ENCODE results near the gene RIOX2. TPM values are rescaled to one million over a fixed set of nuclear protein-coding genes. Genes with fewer than 3 reads are reported as not detected.

The RIOX2 gene
- total RNA-seq, 1 donor from 2014 or later: 21.3 TPM

DNA sequence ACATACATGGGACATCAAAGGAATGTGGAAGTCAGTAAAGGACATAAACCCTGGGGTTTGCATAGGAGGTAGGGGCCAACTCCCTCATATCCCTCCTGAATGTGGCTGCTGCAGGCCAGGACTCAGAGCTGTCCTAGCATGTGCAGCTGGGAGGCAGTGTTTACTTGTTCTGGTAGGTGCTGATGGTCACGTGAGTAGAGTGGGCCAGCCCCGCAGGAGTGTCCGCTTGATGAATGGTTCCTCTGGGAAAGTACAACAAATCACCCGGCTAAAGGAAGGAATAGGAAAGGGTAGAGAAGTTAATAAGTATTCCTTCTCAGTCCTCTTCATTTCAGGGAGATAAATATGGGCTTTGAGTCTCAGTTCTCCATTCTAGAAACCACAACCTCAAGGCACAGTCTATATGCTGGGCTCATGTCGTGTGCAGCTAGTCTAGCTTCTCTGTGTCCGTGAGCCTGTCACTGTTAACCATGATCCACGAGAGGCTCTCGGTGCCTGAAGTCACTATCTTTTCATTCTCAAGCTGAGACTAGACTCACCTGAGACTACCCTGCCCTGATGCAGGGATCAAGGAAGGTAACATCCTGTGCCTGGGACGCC lies 17.9 kb downstream of the RIOX2 start:
- DNase-seq (ENCODE audit: low spot score in 2 of 2): no peak
- TF ChIP-seq, protein P1, sequence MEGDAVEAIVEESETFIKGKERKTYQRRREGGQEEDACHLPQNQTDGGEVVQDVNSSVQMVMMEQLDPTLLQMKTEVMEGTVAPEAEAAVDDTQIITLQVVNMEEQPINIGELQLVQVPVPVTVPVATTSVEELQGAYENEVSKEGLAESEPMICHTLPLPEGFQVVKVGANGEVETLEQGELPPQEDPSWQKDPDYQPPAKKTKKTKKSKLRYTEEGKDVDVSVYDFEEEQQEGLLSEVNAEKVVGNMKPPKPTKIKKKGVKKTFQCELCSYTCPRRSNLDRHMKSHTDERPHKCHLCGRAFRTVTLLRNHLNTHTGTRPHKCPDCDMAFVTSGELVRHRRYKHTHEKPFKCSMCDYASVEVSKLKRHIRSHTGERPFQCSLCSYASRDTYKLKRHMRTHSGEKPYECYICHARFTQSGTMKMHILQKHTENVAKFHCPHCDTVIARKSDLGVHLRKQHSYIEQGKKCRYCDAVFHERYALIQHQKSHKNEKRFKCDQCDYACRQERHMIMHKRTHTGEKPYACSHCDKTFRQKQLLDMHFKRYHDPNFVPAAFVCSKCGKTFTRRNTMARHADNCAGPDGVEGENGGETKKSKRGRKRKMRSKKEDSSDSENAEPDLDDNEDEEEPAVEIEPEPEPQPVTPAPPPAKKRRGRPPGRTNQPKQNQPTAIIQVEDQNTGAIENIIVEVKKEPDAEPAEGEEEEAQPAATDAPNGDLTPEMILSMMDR (IDR thresholded peaks at IDR 0.05): no peak
- no peaks in the 10 kb centered on the region for H3K4me1 ChIP-seq
- no peaks in the 10 kb centered on the region for H3K9me3 ChIP-seq
- peaks cover 27 to 50% of the 10 kb centered on the region in 2 donors for H3K36me3 ChIP-seq
- H3K27me3 ChIP-seq: no peaks in the 10 kb centered on the region
- intact Hi-C loops (cut with DNase I): no loop called here
- H3K4me3 ChIP-seq: no peak overlapping the region
- no peak overlapping the region for H3K27ac ChIP-seq

DNA sequence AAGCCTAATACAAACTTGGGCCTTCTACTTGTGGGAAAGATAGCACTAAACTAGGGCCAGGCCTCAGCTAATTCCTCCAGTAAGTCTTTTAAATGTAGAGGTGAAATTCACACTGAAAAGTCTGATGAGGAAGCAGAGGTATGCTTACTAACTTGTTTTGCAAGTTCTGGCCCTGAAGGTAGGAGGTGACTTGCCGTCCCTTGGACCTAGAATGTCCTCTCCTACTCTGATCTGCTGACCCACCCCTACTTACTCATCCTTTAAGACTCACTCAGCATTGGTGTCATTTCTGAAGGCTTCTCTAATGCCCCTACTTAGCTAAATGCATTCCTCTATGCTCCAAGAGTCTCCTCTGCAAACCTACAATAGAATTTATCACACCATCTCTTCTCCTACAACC lies 19.4 kb downstream of the RIOX2 start:
- intact Hi-C loops (cut with DNase I): no loop called here
- DNase-seq (ENCODE audit: low spot score in 2 of 2): no peak
- no peak overlapping the region for H3K4me3 ChIP-seq
- no peak overlapping the region for H3K27ac ChIP-seq
- no peaks in the 10 kb centered on the region for H3K9me3 ChIP-seq
- TF ChIP-seq, protein P1 (IDR thresholded peaks at IDR 0.05): no peak
- peaks cover 28 to 62% of the 10 kb centered on the region in 2 donors for H3K36me3 ChIP-seq
- no peaks in the 10 kb centered on the region for H3K27me3 ChIP-seq
- H3K4me1 ChIP-seq: no peaks in the 10 kb centered on the region

DNA sequence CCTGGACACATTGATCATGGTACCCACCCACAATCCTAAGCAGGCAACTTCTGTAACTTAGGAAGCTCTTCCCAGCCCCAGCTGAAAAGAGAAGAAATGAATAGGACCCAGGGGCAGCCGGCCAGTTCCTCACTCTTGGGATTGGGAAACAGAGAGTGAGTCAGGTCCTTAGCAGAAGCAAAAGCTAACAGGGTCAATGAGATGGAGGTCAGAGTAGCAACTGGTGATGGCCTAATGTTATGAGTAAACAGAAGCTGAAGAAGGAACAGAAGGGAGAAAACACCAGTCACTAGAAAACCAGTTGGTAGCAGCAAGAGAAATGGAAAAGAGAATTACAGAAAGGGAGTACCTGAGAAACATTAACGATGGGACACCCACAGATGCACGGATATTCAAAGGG lies 20.0 kb downstream of the RIOX2 start:
- TF ChIP-seq, protein P1 (IDR thresholded peaks at IDR 0.05): no peak
- H3K9me3 ChIP-seq: no peaks in the 10 kb centered on the region
- H3K27ac ChIP-seq: no peak overlapping the region
- H3K4me1 ChIP-seq: no peaks in the 10 kb centered on the region
- intact Hi-C loops (cut with DNase I): no loop called here
- peak in 1 of 2 donors; percentile 69 for DNase-seq (ENCODE audit: low spot score in 2 of 2)
- peaks cover 28 to 60% of the 10 kb centered on the region in 2 donors for H3K36me3 ChIP-seq
- H3K4me3 ChIP-seq: no peak overlapping the region
- H3K27me3 ChIP-seq: no peaks in the 10 kb centered on the region

DNA sequence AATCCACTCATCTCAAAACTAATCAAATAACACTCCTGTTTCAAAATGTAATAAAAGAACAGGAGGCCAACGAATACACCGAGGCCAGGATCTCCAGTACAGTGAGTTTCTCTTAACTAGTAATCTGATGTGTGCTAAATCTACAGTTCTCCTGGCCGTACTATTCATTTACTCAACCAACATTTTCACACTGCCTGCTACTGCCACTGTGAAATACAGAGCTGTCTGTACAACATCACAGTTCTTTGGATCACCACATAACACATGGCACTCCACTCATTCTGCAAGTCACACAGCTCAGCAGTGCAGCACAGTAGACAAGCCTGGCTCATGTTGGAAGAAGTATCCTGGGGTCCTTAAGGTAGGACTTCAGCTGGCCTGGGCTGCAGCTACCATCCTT lies 21.9 kb downstream of the RIOX2 start:
- DNase-seq (ENCODE audit: low spot score in 2 of 2): no peak
- Histone ChIP-seq H3K9me3 (no peaks in the 10 kb centered on the region), H3K27ac (no peak overlapping the region), H3K27me3 (no peaks in the 10 kb centered on the region), H3K4me3 (no peak overlapping the region), H3K36me3 (peaks cover 28 to 66% of the 10 kb centered on the region in 2 donors), H3K4me1 (no peaks in the 10 kb centered on the region)
- intact Hi-C loops (cut with DNase I): no loop called here
- TF ChIP-seq, protein P1 (IDR thresholded peaks at IDR 0.05): no peak

DNA sequence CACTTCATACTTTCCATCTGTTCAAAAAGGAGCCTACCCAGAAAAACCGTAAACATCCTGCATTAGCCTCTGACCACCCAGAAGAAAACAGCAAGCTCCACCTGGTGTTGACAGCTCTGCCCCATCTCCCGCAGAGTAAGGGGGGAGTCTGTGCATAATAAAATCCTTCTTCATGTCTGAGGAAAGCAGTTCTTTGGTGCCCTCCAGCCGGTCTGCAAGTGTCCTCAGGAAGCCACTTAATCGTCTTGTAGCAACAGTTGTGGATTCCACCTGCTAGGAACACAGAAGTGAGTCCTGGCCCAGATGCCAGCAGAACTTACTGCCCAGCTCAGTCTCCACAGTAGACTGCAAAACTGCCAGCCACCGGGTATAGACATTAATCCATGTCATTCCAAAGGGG lies 22.5 kb downstream of the RIOX2 start:
- intact Hi-C loops (cut with DNase I): loop anchor here (10.0 kb wide), 1 partner anchor 155 kb away; no protein-coding TSS in a partner anchor
- Histone ChIP-seq H3K4me3 (no peak overlapping the region), H3K27me3 (no peaks in the 10 kb centered on the region), H3K27ac (no peak overlapping the region), H3K4me1 (no peaks in the 10 kb centered on the region), H3K9me3 (no peaks in the 10 kb centered on the region), H3K36me3 (peaks cover 31 to 66% of the 10 kb centered on the region in 2 donors)
- TF ChIP-seq, protein P1 (IDR thresholded peaks at IDR 0.05): no peak
- no peak for DNase-seq (ENCODE audit: low spot score in 2 of 2)
